B cell (primary cell): Measurements from ENCODE around the gene KDELR1. TPM values are rescaled to one million over a fixed set of nuclear protein-coding genes. Genes with fewer than 3 reads are reported as not detected.
A peak's percentile ranks its signal among the peaks of the same experiment; 100 is the strongest.

Source experiments
- ATAC-seq: fragments of 200-7000 bp; cut with Tn5 transposase; one replicate; pipeline ENCODE4 v1.10.0; 2021; ENCODE audit warnings: low read depth, mild to moderate bottlenecking, moderate number of reproducible peaks, moderate library complexity
- CTCF ChIA-PET: fragments of 350-600 bp; sonication (Branson Sonifier 250); formaldehyde crosslinking; loops from one replicate; lab custom pipeline; 2021; ENCODE audit warnings: antibody characterized with exemption, inconsistent platforms; lab: Charles Lee
- POLR2A ChIA-PET: fragments of 350-600 bp; sonication (Branson Sonifier 250); formaldehyde crosslinking; loops from one replicate; lab custom pipeline; 2021; ENCODE audit warnings: antibody characterized with exemption; lab: Charles Lee
- DNase-seq: peaks from one replicate; pipeline ENCODE4 v3.0.0; 2013
- H2AFZ ChIP-seq: 2 replicates; pipeline ENCODE4 v1.6.1; 2012; ENCODE audit warnings: mild to moderate bottlenecking, low read depth, low read length; ENCODE audit not compliant: insufficient read depth, poor library complexity, severe bottlenecking
- H3K27ac ChIP-seq, 2 donors: 1 replicate in 1 of 2; 2 replicates in 1 of 2; pipeline ENCODE4 v1.5.1; 2012 to 2013; ENCODE audit warnings: low read length in 2 of 2, mild to moderate bottlenecking in 2 of 2, moderate library complexity in 1 of 2
- H3K27me3 ChIP-seq, 4 experiments: fragments of 200-600 bp in 1 of 4; sonication (generic) in 1 of 4; replicated peaks in 1 of 4; 1 replicate in 2 of 4; 2 replicates in 2 of 4; pipeline versions ENCODE4 v1.6.1 to v1.7.0; 2013 to 2016; ENCODE audit warnings: low read length in 3 of 4, mild to moderate bottlenecking in 2 of 4, mixed read lengths in 1 of 4, moderate library complexity in 1 of 4; ENCODE audit not compliant: insufficient read depth in 4 of 4, control insufficient read depth in 3 of 4; ENCODE audit errors: control extremely low read depth in 1 of 4
- H3K36me3 ChIP-seq, 2 experiments: replicated peaks in 1 of 2; 1 replicate in 1 of 2; 2 replicates in 1 of 2; pipeline versions ENCODE4 v1.6.1 to v1.7.1; 2013; ENCODE audit warnings: low read length in 1 of 2; ENCODE audit not compliant: insufficient read depth in 2 of 2, control insufficient read depth in 1 of 2; ENCODE audit errors: control extremely low read depth in 1 of 2, extremely low read depth in 1 of 2
- H3K4me1 ChIP-seq, 2 donors: fragments of 200-600 bp in 1 of 2; sonication (generic) in 1 of 2; 1 replicate in 1 of 2; 2 replicates in 1 of 2; pipeline versions ENCODE4 v1.5.1 to v1.6.1; 2013 to 2017; ENCODE audit warnings: low read length in 2 of 2; ENCODE audit not compliant: control insufficient read depth in 2 of 2, insufficient read depth in 2 of 2
- H3K4me2 ChIP-seq: replicated peaks from 2 replicates; pipeline ENCODE3; 2012; ENCODE audit warnings: mild to moderate bottlenecking, low read depth, low read length; ENCODE audit not compliant: poor library complexity, severe bottlenecking
- H3K4me3 ChIP-seq, 5 experiments: fragments of 200-600 bp in 1 of 5; sonication (generic) in 1 of 5; 1 replicate in 3 of 5; 2 replicates in 2 of 5; pipeline versions ENCODE4 v1.5.1 to v1.7.0; 2011 to 2016; ENCODE audit warnings: low read length in 4 of 5, mild to moderate bottlenecking in 4 of 5, low read depth in 2 of 5, control low read depth in 1 of 5, moderate library complexity in 1 of 5; ENCODE audit not compliant: insufficient read depth in 1 of 5; ENCODE audit errors: control extremely low read depth in 1 of 5, extremely low read depth in 1 of 5
- H3K79me2 ChIP-seq: fragments of 200-600 bp; sonication (generic); one replicate; pipeline ENCODE4 v1.6.0; 2016; ENCODE audit warnings: low read length; ENCODE audit not compliant: control insufficient read depth, insufficient read depth
- H3K9ac ChIP-seq: fragments of 200-600 bp; sonication (generic); 2 replicates; pipeline ENCODE4 v1.6.1; 2017; ENCODE audit warnings: mild to moderate bottlenecking, low read length, moderate library complexity
- H3K9me3 ChIP-seq, 3 donors: one replicate each; pipeline versions ENCODE4 v1.6.1 to v1.7.1; 2013; ENCODE audit warnings: low read length in 2 of 3; ENCODE audit not compliant: control insufficient read depth in 2 of 3, insufficient read depth in 1 of 3; ENCODE audit errors: control extremely low read depth in 1 of 3
- H4K20me1 ChIP-seq: 2 replicates; pipeline ENCODE4 v1.6.0; 2012; ENCODE audit warnings: mild to moderate bottlenecking, low read length; ENCODE audit not compliant: insufficient read depth, control insufficient read depth, poor library complexity, severe bottlenecking
- H3K27ac Mint-ChIP-seq: one replicate; pipeline ENCODE4 v1.8.0; 2021; ENCODE audit warnings: mixed read lengths
- H3K27me3 Mint-ChIP-seq: one replicate; pipeline ENCODE4 v1.8.0; 2021; ENCODE audit warnings: mixed read lengths
- H3K4me1 Mint-ChIP-seq: one replicate; pipeline ENCODE4 v1.8.0; 2021; ENCODE audit warnings: mixed read lengths
- H3K4me3 Mint-ChIP-seq: one replicate; pipeline ENCODE4 v1.8.0; 2021; ENCODE audit warnings: mixed read lengths
- H3K9me3 Mint-ChIP-seq: one replicate; pipeline ENCODE4 v1.8.0; 2022; ENCODE audit warnings: mixed read lengths; ENCODE audit not compliant: insufficient read depth
- EZH2 ChIP-seq: IDR thresholded peaks from 2 replicates; pipeline ENCODE4 v1.6.1; 2012; ENCODE audit warnings: borderline replicate concordance, low read depth, mild to moderate bottlenecking, moderate library complexity, low read length; ENCODE audit not compliant: insufficient read depth, poor library complexity, severe bottlenecking
- WGBS: methylation state at CpG from one replicate; pipeline ENCODE4 v1.1.5; 2013; ENCODE audit warnings: missing lambda C conversion rate; ENCODE audit not compliant: insufficient coverage; 5-methylcytosine and 5-hydroxymethylcytosine counted together
- intact Hi-C: fragments of 100-400 bp; cut with micrococcal nuclease; formaldehyde crosslinking; loops from one replicate; pipeline ENCODE4 v1.10.0; 2022
- polyA plus RNA-seq: library from polyadenylated mRNA; depleted of rRNA; stranded (reverse); fragments of >200 nt; gene quantifications from 2 replicates; pipeline ENCODE4 v1.2.3, GENCODE V29; 2012
- total RNA-seq, 2 donors: library from RNA; stranded (reverse); fragments of 120-200 nt in 1 of 2; gene quantifications; 1 replicate in 1 of 2; 2 replicates in 1 of 2; pipeline versions ENCODE4 v1.2.3 to v1.2.4, GENCODE V29; 2013 to 2022
- TF ChIP-seq, protein P1 (sequence below): fragments of 200-600 bp; IDR thresholded peaks from one replicate; pipeline ENCODE4 v1.8.0; 2022; ENCODE audit warnings: antibody characterized with exemption, mild to moderate bottlenecking

The KDELR1 gene
- total and polyA plus RNA-seq, 2 donors (not counting 1 experiment from before 2014, with no cell fraction given), result 33.3 to 62.7 TPM

DNA sequence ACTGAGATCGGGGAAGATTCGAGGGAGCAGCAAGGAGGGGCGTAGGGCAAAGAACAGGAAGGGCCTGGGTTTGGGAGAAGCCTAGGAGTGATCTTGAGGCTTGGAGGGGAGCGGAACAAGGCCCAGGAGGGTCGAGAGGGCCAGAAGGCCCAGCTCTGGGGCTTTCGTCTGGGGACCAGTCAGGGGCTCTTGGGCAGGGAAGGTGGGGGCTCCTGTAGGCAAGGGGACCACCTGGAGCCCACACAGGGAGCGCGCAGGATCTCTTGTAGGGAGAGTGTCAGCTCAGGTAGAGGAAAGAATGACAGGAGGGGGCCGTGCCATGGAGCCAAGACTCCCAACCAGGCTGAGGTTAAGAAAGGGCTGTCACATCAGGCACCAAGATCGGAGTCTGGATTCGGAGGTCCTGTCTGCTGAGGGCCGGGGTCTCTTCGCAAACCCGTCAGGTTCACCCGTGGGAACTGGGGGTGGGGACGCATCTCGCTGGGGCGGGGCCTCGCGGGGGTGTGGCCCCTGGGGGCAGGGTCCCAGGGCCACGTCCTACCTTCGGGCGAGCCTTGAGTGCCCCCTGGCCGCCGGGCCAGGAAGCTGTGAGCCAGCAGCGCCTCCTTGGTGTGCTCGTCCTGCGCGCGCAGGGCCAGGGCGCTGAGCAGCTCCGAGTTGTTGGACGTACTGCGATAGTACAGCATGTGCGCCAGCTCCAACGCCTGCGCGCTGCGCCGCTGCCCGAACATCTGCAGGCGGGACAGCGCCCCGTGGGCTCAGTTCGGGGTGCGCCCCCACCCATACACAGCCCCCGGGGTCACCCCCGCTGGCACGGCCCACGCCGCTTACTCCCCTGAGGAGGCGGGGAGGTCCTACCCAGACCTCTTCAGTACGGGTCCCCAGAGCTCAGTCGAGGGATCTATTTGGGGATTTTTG lies 57.6 kb downstream of the KDELR1 start:
- Histone ChIP-seq H3K4me1 (peaks cover 42 to 54% of the 10 kb centered on the region in 2 donors), H4K20me1 (peaks cover 22% of the 10 kb centered on the region), H3K4me3 (peak overlapping the region; percentile 59 to 94 (median 90)), H3K36me3 (peaks cover 0 to 27% of the 10 kb centered on the region in 2 experiments), H3K27ac (peak overlapping the region; percentile 82 to 94), H2AFZ (peak overlapping the region; percentile 77), H3K9me3 (peaks cover 0 to 4% (median 0%) of the 10 kb centered on the region in 3 donors), H3K9ac (peak overlapping the region; percentile 75), H3K27me3 (no peaks in the 10 kb centered on the region), H3K79me2 (peaks cover 15% of the 10 kb centered on the region), H3K4me2 (peak overlapping the region; percentile 96)
- no peaks in the 10 kb centered on the region for H3K9me3 Mint-ChIP-seq
- H3K4me1 Mint-ChIP-seq, result peaks cover 49% of the 10 kb centered on the region
- POLR2A ChIA-PET, result interaction anchor here (0.5 to 6.6 kb wide), 11 partner anchors 8 to 1307 kb away, joined by 3 to 180 read pairs (median 4); partner anchors contain the start of genes EMP3, SYNGR4 and TMEM143
- DNase-seq, result peak; percentile 94
- peak overlapping the region; percentile 95 for H3K27ac Mint-ChIP-seq
- peak; percentile 62 for ATAC-seq
- no peaks in the 10 kb centered on the region for H3K27me3 Mint-ChIP-seq
- H3K4me3 Mint-ChIP-seq, result peak overlapping the region; percentile 98
- TF ChIP-seq EZH2, result no peak
- TF ChIP-seq, protein P1, sequence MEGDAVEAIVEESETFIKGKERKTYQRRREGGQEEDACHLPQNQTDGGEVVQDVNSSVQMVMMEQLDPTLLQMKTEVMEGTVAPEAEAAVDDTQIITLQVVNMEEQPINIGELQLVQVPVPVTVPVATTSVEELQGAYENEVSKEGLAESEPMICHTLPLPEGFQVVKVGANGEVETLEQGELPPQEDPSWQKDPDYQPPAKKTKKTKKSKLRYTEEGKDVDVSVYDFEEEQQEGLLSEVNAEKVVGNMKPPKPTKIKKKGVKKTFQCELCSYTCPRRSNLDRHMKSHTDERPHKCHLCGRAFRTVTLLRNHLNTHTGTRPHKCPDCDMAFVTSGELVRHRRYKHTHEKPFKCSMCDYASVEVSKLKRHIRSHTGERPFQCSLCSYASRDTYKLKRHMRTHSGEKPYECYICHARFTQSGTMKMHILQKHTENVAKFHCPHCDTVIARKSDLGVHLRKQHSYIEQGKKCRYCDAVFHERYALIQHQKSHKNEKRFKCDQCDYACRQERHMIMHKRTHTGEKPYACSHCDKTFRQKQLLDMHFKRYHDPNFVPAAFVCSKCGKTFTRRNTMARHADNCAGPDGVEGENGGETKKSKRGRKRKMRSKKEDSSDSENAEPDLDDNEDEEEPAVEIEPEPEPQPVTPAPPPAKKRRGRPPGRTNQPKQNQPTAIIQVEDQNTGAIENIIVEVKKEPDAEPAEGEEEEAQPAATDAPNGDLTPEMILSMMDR, result peak; percentile 83
- WGBS, result 2% methylated on average over 46 of the region's 54 CpGs
- CTCF ChIA-PET, result interaction anchor here (0.6 to 11.5 kb wide), 33 partner anchors 14 to 1250 kb away, joined by 3 to 345 read pairs (median 4); partner anchors contain the start of genes EMP3, KDELR1, SPACA4 and SYNGR4
- intact Hi-C loops, result loop anchor here (1.0 to 5.0 kb wide), 11 partner anchors 13 to 1994 kb away; partner anchors contain the start of genes CALM3, GRWD1, KCNC3 and KDELR1
